ENCODE results near the gene FEZF1.
"Not testable (repeated sequence)": the region's sequence is repeated elsewhere in the genome, so short reads cannot be mapped to it uniquely, and the experiment has no call there.

Gene FEZF1

GRCh38 chr7:122284608-122285007, 19.9 kb downstream of the FEZF1 start:
- H3K27me3 ChIP-seq (ENCODE audit: insufficient read depth, low read length); H3K36me3 ChIP-seq (ENCODE audit: insufficient read depth, low read length); H3K4me1 ChIP-seq (ENCODE audit: insufficient read depth, low read length); H3K9me3 ChIP-seq (ENCODE audit: low read length); H2AFZ ChIP-seq (ENCODE audit: low read depth, low read length); H3K4me3 ChIP-seq (ENCODE audit: low read length): not testable (repeated sequence)

GRCh38 chr7:122273117-122273516, 31.4 kb downstream of the FEZF1 start:
- H3K4me1 ChIP-seq (ENCODE audit: insufficient read depth, low read length) = no peaks in the 10 kb centered on the region
- H3K36me3 ChIP-seq (ENCODE audit: insufficient read depth, low read length) = no peaks in the 10 kb centered on the region
- no peak overlapping the region for H3K4me3 ChIP-seq (ENCODE audit: low read length)
- no peak overlapping the region for H2AFZ ChIP-seq (ENCODE audit: low read depth, low read length)
- no peaks in the 10 kb centered on the region for H3K9me3 ChIP-seq (ENCODE audit: low read length)
- H3K27me3 ChIP-seq (ENCODE audit: insufficient read depth, low read length) = no peaks in the 10 kb centered on the region

- Histone ChIP-seq H3K9me3 (ENCODE audit: low read length) (no peaks in the 10 kb centered on the region), H3K36me3 (ENCODE audit: insufficient read depth, low read length) (no peaks in the 10 kb centered on the region), H2AFZ (ENCODE audit: low read depth, low read length) (no peak overlapping the region), H3K4me1 (ENCODE audit: insufficient read depth, low read length) (no peaks in the 10 kb centered on the region), H3K4me3 (ENCODE audit: low read length) (no peak overlapping the region), H3K27me3 (ENCODE audit: insufficient read depth, low read length) (peaks cover 5% of the 10 kb centered on the region)
Observed at GRCh38 chr7:122269241-122269640, 35.3 kb downstream of the FEZF1 start.

GRCh38 chr7:122268101-122268500, 36.4 kb downstream of the FEZF1 start:
- Histone ChIP-seq H3K9me3 (ENCODE audit: low read length) (no peaks in the 10 kb centered on the region), H3K4me3 (ENCODE audit: low read length) (no peak overlapping the region), H3K4me1 (ENCODE audit: insufficient read depth, low read length) (no peaks in the 10 kb centered on the region)

GRCh38 chr7:122262246-122262645, 42.3 kb downstream of the FEZF1 start:
- H3K36me3 ChIP-seq (ENCODE audit: insufficient read depth, low read length) = no peaks in the 10 kb centered on the region
- no peak overlapping the region for H3K4me3 ChIP-seq (ENCODE audit: low read length)
- H3K4me1 ChIP-seq (ENCODE audit: insufficient read depth, low read length) = peaks cover 6% of the 10 kb centered on the region
- no peak overlapping the region for H2AFZ ChIP-seq (ENCODE audit: low read depth, low read length)
- peaks cover 8% of the 10 kb centered on the region for H3K27me3 ChIP-seq (ENCODE audit: insufficient read depth, low read length)
- H3K9me3 ChIP-seq (ENCODE audit: low read length) = no peaks in the 10 kb centered on the region

More at GRCh38 chr7:122268101-122268500, 36.4 kb downstream of the FEZF1 start:
- H2AFZ ChIP-seq (ENCODE audit: low read depth, low read length) = no peak overlapping the region
- H3K27me3 ChIP-seq (ENCODE audit: insufficient read depth, low read length) = peaks cover 5% of the 10 kb centered on the region
- H3K36me3 ChIP-seq (ENCODE audit: insufficient read depth, low read length) = no peaks in the 10 kb centered on the region

GRCh38 chr7:122261442-122261841, 43.1 kb downstream of the FEZF1 start:
- Histone ChIP-seq H3K4me1 (ENCODE audit: insufficient read depth, low read length) (peaks cover 6% of the 10 kb centered on the region), H3K27me3 (ENCODE audit: insufficient read depth, low read length) (peaks cover 10% of the 10 kb centered on the region), H3K9me3 (ENCODE audit: low read length) (no peaks in the 10 kb centered on the region), H2AFZ (ENCODE audit: low read depth, low read length) (no peak overlapping the region), H3K4me3 (ENCODE audit: low read length) (no peak overlapping the region), H3K36me3 (ENCODE audit: insufficient read depth, low read length) (no peaks in the 10 kb centered on the region)

- Histone ChIP-seq H2AFZ (ENCODE audit: low read depth, low read length) (no peak overlapping the region), H3K27me3 (ENCODE audit: insufficient read depth, low read length) (peaks cover 11% of the 10 kb centered on the region), H3K9me3 (ENCODE audit: low read length) (no peaks in the 10 kb centered on the region), H3K4me1 (ENCODE audit: insufficient read depth, low read length) (peaks cover 6% of the 10 kb centered on the region), H3K4me3 (ENCODE audit: low read length) (no peak overlapping the region), H3K36me3 (ENCODE audit: insufficient read depth, low read length) (no peaks in the 10 kb centered on the region)
Observed at GRCh38 chr7:122261016-122261415, 43.5 kb downstream of the FEZF1 start.

- H2AFZ ChIP-seq (ENCODE audit: low read depth, low read length) = no peak overlapping the region
- H3K4me1 ChIP-seq (ENCODE audit: insufficient read depth, low read length) = peaks cover 6% of the 10 kb centered on the region
- H3K4me3 ChIP-seq (ENCODE audit: low read length) = no peak overlapping the region
- H3K9me3 ChIP-seq (ENCODE audit: low read length) = no peaks in the 10 kb centered on the region
- H3K36me3 ChIP-seq (ENCODE audit: insufficient read depth, low read length) = no peaks in the 10 kb centered on the region
- peaks cover 14% of the 10 kb centered on the region for H3K27me3 ChIP-seq (ENCODE audit: insufficient read depth, low read length)
Observed at GRCh38 chr7:122260336-122260735, 44.2 kb downstream of the FEZF1 start.

GRCh38 chr7:122258971-122259370, 45.6 kb downstream of the FEZF1 start:
- Histone ChIP-seq H3K36me3 (ENCODE audit: insufficient read depth, low read length) (no peaks in the 10 kb centered on the region), H2AFZ (ENCODE audit: low read depth, low read length) (no peak overlapping the region), H3K27me3 (ENCODE audit: insufficient read depth, low read length) (peaks cover 17% of the 10 kb centered on the region), H3K4me3 (ENCODE audit: low read length) (no peak overlapping the region), H3K9me3 (ENCODE audit: low read length) (no peaks in the 10 kb centered on the region), H3K4me1 (ENCODE audit: insufficient read depth, low read length) (peaks cover 6% of the 10 kb centered on the region)

- H3K27me3 ChIP-seq (ENCODE audit: insufficient read depth, low read length) = peaks cover 26% of the 10 kb centered on the region
Observed at GRCh38 chr7:122257056-122257455, 47.5 kb downstream of the FEZF1 start.

GRCh38 chr7:122256046-122256445, 48.5 kb downstream of the FEZF1 start:
- H3K36me3 ChIP-seq (ENCODE audit: insufficient read depth, low read length) = no peaks in the 10 kb centered on the region

More at GRCh38 chr7:122257056-122257455, 47.5 kb downstream of the FEZF1 start:
- H3K4me3 ChIP-seq (ENCODE audit: low read length) = no peak overlapping the region
- peaks cover 6% of the 10 kb centered on the region for H3K4me1 ChIP-seq (ENCODE audit: insufficient read depth, low read length)
- no peak overlapping the region for H2AFZ ChIP-seq (ENCODE audit: low read depth, low read length)
- no peaks in the 10 kb centered on the region for H3K36me3 ChIP-seq (ENCODE audit: insufficient read depth, low read length)
- no peaks in the 10 kb centered on the region for H3K9me3 ChIP-seq (ENCODE audit: low read length)

GRCh38 chr7:122255454-122255853, 49.1 kb downstream of the FEZF1 start:
- H3K4me1 ChIP-seq (ENCODE audit: insufficient read depth, low read length) = peaks cover 3% of the 10 kb centered on the region
- H3K27me3 ChIP-seq (ENCODE audit: insufficient read depth, low read length) = peaks cover 30% of the 10 kb centered on the region
- H3K9me3 ChIP-seq (ENCODE audit: low read length) = no peaks in the 10 kb centered on the region
- no peak overlapping the region for H2AFZ ChIP-seq (ENCODE audit: low read depth, low read length)
- no peak overlapping the region for H3K4me3 ChIP-seq (ENCODE audit: low read length)
- H3K36me3 ChIP-seq (ENCODE audit: insufficient read depth, low read length) = no peaks in the 10 kb centered on the region

More at GRCh38 chr7:122256046-122256445, 48.5 kb downstream of the FEZF1 start:
- no peaks in the 10 kb centered on the region for H3K9me3 ChIP-seq (ENCODE audit: low read length)
- peaks cover 28% of the 10 kb centered on the region for H3K27me3 ChIP-seq (ENCODE audit: insufficient read depth, low read length)
- peaks cover 6% of the 10 kb centered on the region for H3K4me1 ChIP-seq (ENCODE audit: insufficient read depth, low read length)
- H3K4me3 ChIP-seq (ENCODE audit: low read length) = no peak overlapping the region
- no peak overlapping the region for H2AFZ ChIP-seq (ENCODE audit: low read depth, low read length)

All from neuron (in vitro differentiated cells).